NCI-H1930 (cell line): ENCODE measurements around the gene LOXHD1.

Experiments
- DNase-seq, 2 experiments: peaks; one replicate each; lab custom pipeline; 2025; lab: John Stamatoyannopoulos, UW

Gene LOXHD1, protein sequence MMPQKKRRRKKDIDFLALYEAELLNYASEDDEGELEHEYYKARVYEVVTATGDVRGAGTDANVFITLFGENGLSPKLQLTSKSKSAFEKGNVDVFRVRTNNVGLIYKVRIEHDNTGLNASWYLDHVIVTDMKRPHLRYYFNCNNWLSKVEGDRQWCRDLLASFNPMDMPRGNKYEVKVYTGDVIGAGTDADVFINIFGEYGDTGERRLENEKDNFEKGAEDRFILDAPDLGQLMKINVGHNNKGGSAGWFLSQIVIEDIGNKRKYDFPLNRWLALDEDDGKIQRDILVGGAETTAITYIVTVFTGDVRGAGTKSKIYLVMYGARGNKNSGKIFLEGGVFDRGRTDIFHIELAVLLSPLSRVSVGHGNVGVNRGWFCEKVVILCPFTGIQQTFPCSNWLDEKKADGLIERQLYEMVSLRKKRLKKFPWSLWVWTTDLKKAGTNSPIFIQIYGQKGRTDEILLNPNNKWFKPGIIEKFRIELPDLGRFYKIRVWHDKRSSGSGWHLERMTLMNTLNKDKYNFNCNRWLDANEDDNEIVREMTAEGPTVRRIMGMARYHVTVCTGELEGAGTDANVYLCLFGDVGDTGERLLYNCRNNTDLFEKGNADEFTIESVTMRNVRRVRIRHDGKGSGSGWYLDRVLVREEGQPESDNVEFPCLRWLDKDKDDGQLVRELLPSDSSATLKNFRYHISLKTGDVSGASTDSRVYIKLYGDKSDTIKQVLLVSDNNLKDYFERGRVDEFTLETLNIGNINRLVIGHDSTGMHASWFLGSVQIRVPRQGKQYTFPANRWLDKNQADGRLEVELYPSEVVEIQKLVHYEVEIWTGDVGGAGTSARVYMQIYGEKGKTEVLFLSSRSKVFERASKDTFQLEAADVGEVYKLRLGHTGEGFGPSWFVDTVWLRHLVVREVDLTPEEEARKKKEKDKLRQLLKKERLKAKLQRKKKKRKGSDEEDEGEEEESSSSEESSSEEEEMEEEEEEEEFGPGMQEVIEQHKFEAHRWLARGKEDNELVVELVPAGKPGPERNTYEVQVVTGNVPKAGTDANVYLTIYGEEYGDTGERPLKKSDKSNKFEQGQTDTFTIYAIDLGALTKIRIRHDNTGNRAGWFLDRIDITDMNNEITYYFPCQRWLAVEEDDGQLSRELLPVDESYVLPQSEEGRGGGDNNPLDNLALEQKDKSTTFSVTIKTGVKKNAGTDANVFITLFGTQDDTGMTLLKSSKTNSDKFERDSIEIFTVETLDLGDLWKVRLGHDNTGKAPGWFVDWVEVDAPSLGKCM (N-terminal part only)

GRCh38 chr18:46657115-46657955 is at the start of gene LOXHD1:
Gene LOXHD1 (minus strand): TSS chr18:46657220. CDS start chr18:46657033, 187 bp downstream.
- DNase-seq: no peak

DNA sequence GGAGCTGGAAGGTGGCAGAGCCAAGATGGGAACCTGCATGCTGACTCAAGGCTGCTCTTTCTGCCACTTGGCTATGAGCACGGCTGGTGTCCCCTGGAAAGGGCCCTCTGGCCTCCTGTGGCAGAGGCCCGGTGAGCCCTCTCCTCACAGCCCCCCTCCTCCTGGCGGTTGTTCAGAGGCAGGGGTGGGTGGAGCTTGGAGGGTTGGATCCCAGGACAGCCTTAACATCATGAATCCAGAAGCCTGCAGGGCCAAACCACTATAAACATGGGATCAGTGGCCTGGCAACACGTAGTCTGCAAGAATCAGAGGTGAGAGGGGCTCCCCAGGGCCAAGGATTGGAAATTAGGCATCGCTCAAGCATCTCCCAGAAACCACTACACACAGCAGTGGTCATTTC is 48.5 kb upstream of the LOXHD1 start:
- DNase-seq: no peak

GRCh38 chr18:46704816-46705215 is 47.8 kb upstream of the LOXHD1 start:
- no peak for DNase-seq

DNA sequence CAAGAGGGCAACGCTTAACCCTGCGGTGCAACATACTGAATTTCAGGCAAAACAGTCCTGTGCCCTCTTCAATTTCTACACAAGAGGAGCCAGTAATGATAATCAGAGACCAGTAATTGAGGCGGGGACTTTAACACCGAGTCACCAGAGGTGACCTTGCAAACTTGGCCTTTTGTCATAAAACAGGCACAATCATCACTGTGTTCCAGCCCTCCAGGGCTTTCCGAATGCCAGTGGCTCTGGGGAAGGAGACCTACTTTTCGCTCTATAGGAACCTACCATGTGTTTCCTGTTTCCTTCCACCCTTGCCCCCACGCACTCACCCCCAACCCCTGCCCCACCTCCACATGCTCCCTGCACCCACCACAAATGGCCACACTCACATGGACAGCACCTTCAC is 47.2 kb upstream of the LOXHD1 start:
- DNase-seq: no peak

GRCh38 chr18:46702471-46702870 is 45.5 kb upstream of the LOXHD1 start:
- DNase-seq: no peak

DNA sequence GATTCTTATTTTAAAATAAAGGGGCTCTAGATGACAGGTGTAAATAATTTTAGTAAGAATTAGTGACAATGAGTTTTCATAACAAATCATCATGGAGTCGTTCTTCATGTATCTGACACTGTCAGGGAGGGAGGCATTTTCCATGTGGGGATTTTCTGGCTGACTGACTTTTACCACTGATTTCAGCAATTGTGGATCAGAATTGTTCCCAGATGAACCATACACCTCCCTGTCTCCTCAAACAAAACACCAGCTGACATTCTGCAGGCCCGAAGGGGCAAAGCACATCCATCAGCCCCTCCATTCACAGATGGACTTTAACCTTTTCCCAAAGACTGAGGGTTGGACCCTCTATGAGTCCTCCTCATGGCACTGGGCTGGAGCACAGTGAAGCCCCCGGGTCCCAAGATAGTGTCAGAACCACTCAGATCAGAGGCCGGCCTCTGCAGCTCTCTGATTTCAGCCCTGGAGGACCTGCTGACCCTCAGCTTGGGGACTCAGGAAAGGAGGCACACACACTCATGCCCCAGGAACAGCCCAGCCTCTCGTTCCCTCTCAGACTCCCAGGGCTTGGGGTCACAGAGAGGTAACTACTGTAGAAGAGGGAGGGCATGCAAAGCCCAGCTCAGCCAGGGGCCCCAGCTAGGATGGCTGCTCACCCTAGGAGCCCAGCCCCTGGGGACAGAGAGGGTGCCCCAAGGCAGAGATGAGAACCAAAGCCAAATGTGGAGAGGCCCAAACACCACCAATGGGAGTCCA is 43.2 kb upstream of the LOXHD1 start:
- no peak for DNase-seq

DNA sequence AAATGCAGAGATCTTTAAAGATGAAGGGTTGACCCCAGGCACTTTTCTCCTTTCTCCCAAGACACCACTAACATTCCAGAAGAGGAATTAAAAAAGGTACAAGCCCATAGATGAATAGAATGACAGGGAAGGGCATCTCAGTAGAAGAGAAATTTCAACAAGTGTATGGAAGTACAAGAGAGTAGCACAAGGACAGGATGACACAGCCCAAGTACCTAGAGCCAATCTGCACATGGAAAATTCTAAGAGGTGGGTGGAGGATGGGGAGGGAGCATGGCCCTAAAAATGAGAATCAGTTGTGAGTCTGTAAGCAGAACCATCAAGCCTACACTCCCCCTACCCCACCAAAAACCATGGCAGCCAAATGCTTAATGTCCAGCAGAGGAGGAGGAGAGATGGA is 39.7 kb upstream of the LOXHD1 start:
- DNase-seq: no peak

DNA sequence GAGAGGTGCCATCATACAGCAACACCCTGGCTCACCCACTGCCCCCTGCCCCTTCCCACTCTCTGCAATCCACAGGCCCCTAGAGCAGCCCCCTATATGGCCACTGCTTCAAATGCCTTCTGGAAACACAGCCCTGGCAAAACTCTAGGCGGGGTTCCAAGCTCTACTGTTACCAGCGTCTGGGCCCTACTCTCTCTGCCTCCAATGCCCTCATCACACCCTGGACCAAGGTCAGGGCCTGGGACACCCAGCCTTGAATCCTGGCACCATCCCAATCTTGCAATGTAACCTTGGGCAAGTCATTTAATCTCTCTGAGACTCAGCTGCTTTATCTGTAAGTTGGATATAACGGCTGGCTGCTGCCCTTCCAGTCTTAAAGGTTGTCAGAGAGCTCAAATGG is 39.2 kb upstream of the LOXHD1 start:
- DNase-seq: no peak

DNA sequence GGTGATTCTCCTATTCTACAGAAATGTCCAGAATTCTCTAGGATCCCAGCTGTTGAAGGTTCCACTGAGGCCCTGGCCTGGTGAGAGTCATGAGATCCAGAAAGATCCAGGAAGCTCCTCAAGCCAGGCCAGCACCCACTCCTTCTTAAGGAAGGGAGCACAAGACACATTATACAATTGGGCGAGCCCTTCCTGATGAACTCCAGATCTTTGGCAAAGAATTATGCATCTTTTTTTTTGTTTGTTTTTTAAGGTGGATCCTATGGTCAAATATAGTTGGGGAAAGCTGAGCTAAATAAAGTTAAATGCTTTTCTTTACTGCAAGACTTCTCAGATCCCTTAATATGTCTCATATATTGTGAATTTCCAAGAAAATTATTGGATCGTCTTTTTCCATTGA is 37.0 kb upstream of the LOXHD1 start:
- DNase-seq: no peak

- DNase-seq: no peak
Measured at GRCh38 chr18:46688853-46689525, 32.0 kb upstream of the LOXHD1 start.

GRCh38 chr18:46686186-46686585 is 29.2 kb upstream of the LOXHD1 start:
- DNase-seq: no peak

- no peak for DNase-seq
Measured at GRCh38 chr18:46683252-46683651, 26.2 kb upstream of the LOXHD1 start.

DNA sequence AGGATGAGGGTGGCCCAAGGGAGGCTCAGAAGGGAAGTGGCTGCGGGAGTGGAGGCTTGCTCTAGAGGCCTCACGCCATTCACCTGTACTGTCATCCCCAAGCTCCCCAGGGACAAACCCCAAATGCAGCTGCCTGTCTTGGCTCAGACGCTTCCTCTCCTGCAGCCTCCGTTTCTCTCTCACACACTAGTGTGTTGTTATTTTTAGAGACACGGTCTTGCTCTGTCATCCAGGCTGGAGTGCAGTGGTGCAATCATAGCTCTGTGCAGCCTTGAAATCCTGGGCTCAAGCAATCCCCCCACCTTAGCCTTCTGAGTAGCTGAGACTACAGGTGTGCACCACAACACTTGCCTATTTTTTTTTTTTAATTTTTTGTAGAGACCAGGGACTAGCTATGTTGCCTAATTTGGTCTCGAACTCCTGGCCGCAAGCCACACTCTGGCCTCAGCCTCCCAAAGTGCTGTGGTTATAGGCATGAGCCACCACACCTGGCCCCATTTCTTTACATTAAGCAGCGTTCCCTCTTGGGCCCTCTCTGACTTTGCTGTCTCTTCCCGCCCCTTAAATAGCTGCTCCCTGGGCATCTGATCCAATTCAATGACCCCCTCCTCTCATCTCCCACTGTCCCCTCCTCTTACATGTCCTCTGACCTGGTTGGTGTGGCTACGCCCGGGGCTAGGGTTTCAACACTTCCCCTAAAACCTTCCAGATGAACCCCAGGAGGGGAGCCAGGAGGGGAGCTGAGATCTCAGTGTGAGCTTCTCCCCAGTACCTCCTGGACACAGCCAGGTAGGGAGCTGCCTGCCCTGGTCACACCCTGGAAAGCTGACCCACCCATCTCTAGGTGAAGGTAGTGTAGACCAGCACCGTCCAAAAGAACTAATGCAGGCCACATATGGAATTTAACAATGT is 24.0 kb upstream of the LOXHD1 start:
- DNase-seq: no peak

DNA sequence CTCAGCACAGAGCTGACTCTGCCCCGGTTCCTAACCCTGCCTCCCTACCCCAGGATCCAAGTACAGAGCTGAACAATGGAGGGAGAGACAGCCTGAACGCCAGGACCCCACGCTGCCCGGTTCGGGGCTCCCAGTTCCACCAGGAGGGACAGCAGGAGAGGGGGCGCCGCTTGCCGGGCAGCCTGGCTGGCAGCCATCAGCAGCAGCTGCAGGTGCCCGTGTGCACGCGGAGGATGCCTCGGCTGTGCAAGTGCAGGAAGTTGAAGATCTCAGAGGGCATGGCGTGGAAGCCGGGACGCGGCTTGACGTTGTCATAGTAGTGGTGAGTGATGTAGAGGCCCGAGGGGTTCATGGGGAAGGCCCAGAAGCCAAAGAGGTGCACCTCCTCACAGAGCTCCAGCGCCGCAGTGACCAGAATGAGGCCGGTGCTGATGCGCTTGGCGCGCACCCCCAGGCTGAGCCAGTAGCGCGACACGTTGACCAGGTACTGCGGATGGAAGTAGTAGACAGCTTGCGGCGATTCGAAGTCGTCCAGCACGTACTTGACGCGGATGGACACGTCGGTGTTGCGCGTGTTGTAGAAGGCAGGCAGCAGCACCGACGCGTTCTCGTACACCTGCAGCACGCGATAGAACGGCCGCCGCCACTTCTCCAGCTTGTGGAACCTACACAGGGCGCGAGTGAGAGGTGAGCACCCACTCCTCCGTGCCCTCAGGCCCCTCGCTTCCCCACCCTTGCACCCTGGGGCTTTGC is 23.0 kb upstream of the LOXHD1 start:
- DNase-seq: no peak

GRCh38 chr18:46678785-46679399 is 21.9 kb upstream of the LOXHD1 start:
- DNase-seq: no peak

- DNase-seq: no peak
Measured at GRCh38 chr18:46678041-46678440, 21.0 kb upstream of the LOXHD1 start.

DNA sequence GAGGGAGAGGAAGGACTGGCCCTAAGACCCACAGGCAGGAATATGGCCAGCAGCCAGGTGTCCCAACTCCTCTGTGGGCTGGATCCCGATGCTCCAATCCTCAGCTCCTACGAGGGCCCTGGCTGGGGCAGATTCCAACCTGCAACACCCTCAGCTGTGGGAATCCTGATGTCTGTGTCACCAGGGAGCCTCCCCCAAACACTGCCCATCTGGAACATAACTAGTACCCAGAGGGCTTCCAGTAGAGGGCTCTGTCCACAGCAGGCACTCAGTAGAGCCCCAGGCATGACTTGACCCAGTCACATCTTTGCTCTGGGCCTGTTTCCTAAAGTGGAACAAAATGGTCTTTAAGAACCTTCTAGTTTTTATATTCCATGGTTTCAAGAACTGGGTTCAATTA is 20.6 kb upstream of the LOXHD1 start:
- DNase-seq: no peak
